Nephron (organoid): Measurements from ENCODE around the gene SBF2.
"Not testable (repeated sequence)": the region's sequence is repeated elsewhere in the genome, so short reads cannot be mapped to it uniquely, and the experiment has no call there.

Experiments
- H3K27ac Mint-ChIP-seq, 3 experiments: 2 replicates each; pipeline ENCODE4 v1.8.0; 2020; ENCODE audit warnings: mixed read lengths in 3 of 3, mild to moderate bottlenecking in 2 of 3, moderate library complexity in 1 of 3
- H3K27me3 Mint-ChIP-seq: 2 replicates; pipeline ENCODE4 v1.8.0; 2021; ENCODE audit warnings: low read depth, mild to moderate bottlenecking, moderate library complexity, mixed read lengths
- H3K36me3 Mint-ChIP-seq: 2 replicates; pipeline ENCODE4 v1.8.0; 2020; ENCODE audit warnings: low read depth, mixed read lengths
- H3K4me1 Mint-ChIP-seq: 2 replicates; pipeline ENCODE4 v1.8.0; 2020; ENCODE audit warnings: mixed read lengths
- H3K4me3 Mint-ChIP-seq, 3 experiments: 2 replicates each; pipeline ENCODE4 v1.8.0; 2020; ENCODE audit warnings: mild to moderate bottlenecking in 3 of 3, mixed read lengths in 3 of 3, moderate library complexity in 2 of 3
- H3K9me3 Mint-ChIP-seq: 2 replicates; pipeline ENCODE4 v1.8.0; 2020; ENCODE audit warnings: mixed read lengths
- CTCF ChIP-seq, 3 experiments: fragments of 200-600 bp; sonication (generic); IDR thresholded peaks; one replicate each; pipeline ENCODE4 v1.5.0; 2021; ENCODE audit warnings: antibody characterized with exemption in 3 of 3; ENCODE audit not compliant: unreplicated experiment in 3 of 3

Gene SBF2

GRCh38 chr11:10255388-10256125 is 38.5 kb downstream of the SBF2 start:
- no peak overlapping the region for H3K27ac Mint-ChIP-seq
- H3K4me1 Mint-ChIP-seq: peaks cover 7% of the 10 kb centered on the region
- peaks cover 3% of the 10 kb centered on the region for H3K36me3 Mint-ChIP-seq
- H3K27me3 Mint-ChIP-seq: no peaks in the 10 kb centered on the region
- no peak overlapping the region for H3K4me3 Mint-ChIP-seq
- H3K9me3 Mint-ChIP-seq: no peaks in the 10 kb centered on the region
- TF ChIP-seq CTCF (IDR thresholded peaks at IDR 0.05; ENCODE audit: unreplicated experiment in 3 of 3): no peak

GRCh38 chr11:10249448-10250131 is 44.4 kb downstream of the SBF2 start:
- not testable (repeated sequence) for H3K9me3 Mint-ChIP-seq, H3K27me3 Mint-ChIP-seq, H3K27ac Mint-ChIP-seq, H3K4me1 Mint-ChIP-seq, H3K4me3 Mint-ChIP-seq
- peaks cover 21% of the 10 kb centered on the region for H3K36me3 Mint-ChIP-seq

DNA sequence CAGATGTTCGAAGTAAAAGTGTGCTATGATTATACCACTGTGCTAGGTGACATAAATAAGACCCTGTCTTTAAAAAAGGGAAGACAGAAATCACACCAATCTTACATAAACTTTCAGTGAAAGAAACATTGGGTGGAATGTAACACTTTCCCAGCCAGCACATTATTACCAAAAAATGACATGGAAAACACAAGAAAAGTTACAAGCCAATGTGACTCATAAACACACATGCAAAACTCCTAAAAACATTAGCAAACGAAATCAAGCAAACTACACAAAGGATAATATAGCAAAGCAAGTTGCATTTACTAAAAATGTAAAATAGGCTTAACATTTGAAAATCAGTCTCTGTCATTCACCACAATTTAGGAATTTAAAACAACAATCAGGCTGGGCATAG is 47.0 kb downstream of the SBF2 start:
- no peaks in the 10 kb centered on the region for H3K4me1 Mint-ChIP-seq
- no peak overlapping the region for H3K4me3 Mint-ChIP-seq
- no peaks in the 10 kb centered on the region for H3K27me3 Mint-ChIP-seq
- peaks cover 31% of the 10 kb centered on the region for H3K36me3 Mint-ChIP-seq
- TF ChIP-seq CTCF (IDR thresholded peaks at IDR 0.05; ENCODE audit: unreplicated experiment in 3 of 3): no peak
- H3K27ac Mint-ChIP-seq: no peak overlapping the region
- peaks cover 5% of the 10 kb centered on the region for H3K9me3 Mint-ChIP-seq

GRCh38 chr11:10243896-10244575 is 50.0 kb downstream of the SBF2 start:
- peaks cover 31% of the 10 kb centered on the region for H3K36me3 Mint-ChIP-seq

GRCh38 chr11:10236840-10237239 is 57.2 kb downstream of the SBF2 start:
- TF ChIP-seq CTCF (IDR thresholded peaks at IDR 0.05; ENCODE audit: unreplicated experiment in 3 of 3): no peak

More at GRCh38 chr11:10243896-10244575, 50.0 kb downstream of the SBF2 start:
- Mint-ChIP-seq H3K27me3 (no peaks in the 10 kb centered on the region), H3K9me3 (peaks cover 5% of the 10 kb centered on the region), H3K4me1 (no peaks in the 10 kb centered on the region), H3K4me3 (no peak overlapping the region), H3K27ac (no peak overlapping the region)
- no peak for TF ChIP-seq CTCF (IDR thresholded peaks at IDR 0.05; ENCODE audit: unreplicated experiment in 3 of 3)

DNA sequence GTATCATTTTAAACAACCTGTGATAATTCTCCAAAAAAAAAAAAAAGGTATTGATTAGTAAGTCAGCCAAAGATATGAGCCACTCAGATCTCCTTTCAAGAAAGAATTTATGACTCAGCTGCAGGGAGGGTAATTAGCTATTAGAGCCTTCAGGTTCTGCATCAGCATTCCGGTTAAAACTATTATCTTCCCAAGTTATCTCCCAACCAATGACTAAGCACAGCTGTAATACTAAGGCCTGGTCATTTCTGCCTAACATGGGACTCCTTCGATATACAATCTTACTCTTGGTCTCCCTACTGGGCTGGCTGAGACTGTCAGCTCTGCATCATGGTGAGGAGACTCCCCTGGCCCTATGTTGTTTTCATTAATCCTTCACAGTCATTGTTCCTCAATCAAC is 60.4 kb downstream of the SBF2 start:
- no peak overlapping the region for H3K27ac Mint-ChIP-seq
- TF ChIP-seq CTCF (IDR thresholded peaks at IDR 0.05; ENCODE audit: unreplicated experiment in 3 of 3): no peak

More at GRCh38 chr11:10236840-10237239, 57.2 kb downstream of the SBF2 start:
- H3K36me3 Mint-ChIP-seq: peaks cover 48% of the 10 kb centered on the region
- no peak overlapping the region for H3K27ac Mint-ChIP-seq
- no peaks in the 10 kb centered on the region for H3K27me3 Mint-ChIP-seq
- no peaks in the 10 kb centered on the region for H3K4me1 Mint-ChIP-seq
- H3K9me3 Mint-ChIP-seq: peaks cover 31% of the 10 kb centered on the region
- no peak overlapping the region for H3K4me3 Mint-ChIP-seq

More for the DNA sequence above, 60.4 kb downstream of the SBF2 start:
- no peaks in the 10 kb centered on the region for H3K27me3 Mint-ChIP-seq
- peaks cover 74% of the 10 kb centered on the region for H3K36me3 Mint-ChIP-seq
- H3K9me3 Mint-ChIP-seq: peaks cover 56% of the 10 kb centered on the region
- no peak overlapping the region for H3K4me3 Mint-ChIP-seq
- H3K4me1 Mint-ChIP-seq: no peaks in the 10 kb centered on the region
